HG03457 (cell line): ENCODE results near the gene CLEC20A.

Experiments
- ATAC-seq: cut with Tn5 transposase; IDR thresholded peaks from one replicate; pipeline ENCODE4 v1.9.1; 2021; ENCODE audit warnings: moderate number of reproducible peaks; ENCODE audit not compliant: unreplicated experiment

The CLEC20A gene

DNA sequence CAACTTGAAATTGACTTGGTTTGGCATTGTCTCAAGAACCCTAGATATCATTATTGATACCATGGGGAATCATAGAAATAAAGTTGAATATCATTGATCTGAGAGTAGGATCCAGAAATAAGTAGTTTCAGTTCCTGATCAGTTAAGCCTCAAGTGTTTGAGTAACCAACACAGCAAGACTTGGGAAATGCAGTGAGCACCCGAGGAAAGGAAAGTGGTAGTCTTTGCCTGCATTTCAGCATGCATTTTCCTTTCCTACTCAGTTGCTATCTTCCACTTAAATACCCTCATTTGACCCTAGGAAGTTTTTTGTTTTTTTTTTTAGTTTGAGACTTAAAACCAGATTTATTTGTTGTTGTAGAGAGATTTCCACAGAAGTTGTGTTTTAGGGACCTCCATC is 18.9 kb downstream of the CLEC20A start:
- ATAC-seq: no peak

DNA sequence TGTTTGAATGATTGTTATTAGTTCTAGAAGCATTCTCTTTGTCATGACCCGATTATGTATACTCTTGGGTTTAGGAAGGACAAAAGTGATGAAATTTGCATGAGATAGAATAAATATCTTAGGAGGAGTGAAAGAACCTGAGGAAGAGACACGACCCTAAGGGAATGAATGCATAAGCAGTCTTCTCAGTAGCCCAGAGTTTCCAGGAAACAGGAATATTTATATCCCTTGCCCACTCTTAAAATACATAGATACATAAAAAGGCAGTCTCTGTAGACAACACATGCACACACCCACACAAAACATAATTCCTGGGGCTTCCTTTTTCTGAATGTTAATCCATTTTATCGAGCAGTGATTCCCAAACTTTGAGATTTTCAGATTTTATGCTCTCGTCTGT is 19.4 kb downstream of the CLEC20A start:
- no peak for ATAC-seq

DNA sequence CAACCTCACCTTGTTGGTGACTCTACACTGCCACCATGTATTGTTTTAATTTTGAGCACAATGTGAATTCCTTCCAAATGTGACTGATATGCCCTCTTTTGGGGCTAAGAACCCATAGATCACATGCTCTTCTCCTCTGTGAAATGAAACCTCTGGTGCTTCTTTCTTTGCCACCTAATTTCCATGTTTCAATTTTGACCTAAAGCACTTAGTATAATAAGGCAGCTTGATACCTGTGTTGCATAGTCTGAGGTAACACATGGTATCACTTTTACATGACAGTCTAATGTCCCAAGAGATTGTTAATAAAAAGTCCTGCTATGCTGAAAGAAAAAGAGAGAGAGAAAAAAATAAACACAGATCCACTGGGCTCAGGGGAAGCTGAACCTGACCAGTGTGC is 24.2 kb downstream of the CLEC20A start:
- no peak for ATAC-seq

DNA sequence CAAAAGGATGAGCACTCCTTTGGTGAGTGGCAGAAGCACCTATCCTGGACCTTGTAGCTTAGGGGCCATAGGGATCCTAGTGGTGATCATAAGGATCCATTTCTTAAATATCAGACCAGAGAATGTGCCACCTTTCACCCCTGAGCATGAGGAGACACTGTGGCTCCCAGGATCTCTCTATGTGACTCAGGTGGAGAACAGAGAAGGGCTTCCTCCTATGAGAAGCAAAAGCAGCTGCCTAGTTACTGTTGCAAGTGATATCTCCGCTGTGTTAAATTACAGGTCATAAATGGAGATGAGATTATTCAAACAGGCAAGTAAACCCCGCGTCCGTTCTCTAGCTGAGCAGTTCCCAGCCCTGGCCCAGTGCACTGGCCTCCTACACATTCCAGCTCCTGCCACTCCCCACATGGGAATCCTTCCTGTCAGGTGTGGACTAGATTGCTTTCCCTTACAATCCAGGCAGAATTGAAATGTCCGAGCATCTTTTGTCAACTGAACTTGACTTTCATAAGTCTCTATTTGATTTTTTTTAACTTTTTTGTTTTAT is 26.3 kb downstream of the CLEC20A start:
- ATAC-seq: no peak

DNA sequence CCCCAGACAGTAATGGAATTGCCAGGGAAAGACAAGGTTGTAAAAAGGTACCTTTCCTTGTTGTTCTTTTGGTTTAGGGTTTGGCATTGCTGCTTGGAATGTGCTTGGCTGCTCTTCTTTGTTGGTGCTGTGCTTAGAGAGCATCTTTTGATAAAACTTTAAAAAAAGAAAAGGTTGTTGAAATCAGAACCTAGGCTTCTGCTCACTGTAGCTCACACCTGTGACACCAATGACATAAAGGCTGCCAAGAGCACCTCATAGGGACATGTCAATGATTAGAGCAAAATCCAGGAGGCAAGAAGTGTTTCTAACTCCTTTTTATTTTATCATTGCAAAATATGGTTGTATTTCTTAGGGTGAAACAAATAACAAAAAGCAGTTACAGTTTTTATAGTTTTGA is 28.9 kb downstream of the CLEC20A start:
- ATAC-seq: no peak

DNA sequence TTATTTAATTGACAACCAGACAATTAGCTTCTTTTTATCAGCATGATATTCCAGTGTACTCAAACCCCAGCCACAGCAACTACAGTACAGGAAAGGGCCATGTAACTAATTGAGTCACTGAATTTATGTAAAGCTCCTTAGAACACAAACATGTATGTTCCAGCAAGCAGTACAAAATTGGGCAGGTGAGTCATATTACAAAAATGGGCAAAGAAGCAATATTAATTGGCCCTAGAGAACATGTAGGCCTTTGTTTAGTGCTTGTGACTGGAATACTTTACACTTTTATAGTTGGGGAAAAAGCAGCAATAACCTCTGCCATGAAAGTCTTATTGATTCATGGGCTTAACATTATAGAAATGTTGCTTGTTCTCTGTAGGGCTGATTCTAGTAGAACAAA is 31.8 kb downstream of the CLEC20A start:
- ATAC-seq: no peak

DNA sequence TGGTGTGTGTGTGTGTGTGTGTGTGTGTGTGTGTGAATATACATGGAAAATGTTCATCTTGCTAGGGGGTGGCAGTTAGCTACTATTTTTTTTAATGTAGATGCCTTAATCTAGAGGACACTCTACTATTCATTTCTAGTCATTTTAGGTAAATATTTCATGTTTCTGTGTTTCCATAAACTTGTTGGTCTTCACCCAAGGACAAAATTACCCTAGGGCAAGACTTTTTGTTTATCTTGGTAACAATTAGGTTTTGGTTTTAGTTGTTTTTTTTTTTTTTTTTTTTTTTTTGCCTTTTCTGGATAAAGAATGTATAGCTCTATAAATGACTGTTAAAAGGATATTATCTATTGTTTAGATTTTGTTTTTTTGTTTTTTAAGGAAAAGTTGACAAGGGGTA is 32.2 kb downstream of the CLEC20A start:
- no peak for ATAC-seq

DNA sequence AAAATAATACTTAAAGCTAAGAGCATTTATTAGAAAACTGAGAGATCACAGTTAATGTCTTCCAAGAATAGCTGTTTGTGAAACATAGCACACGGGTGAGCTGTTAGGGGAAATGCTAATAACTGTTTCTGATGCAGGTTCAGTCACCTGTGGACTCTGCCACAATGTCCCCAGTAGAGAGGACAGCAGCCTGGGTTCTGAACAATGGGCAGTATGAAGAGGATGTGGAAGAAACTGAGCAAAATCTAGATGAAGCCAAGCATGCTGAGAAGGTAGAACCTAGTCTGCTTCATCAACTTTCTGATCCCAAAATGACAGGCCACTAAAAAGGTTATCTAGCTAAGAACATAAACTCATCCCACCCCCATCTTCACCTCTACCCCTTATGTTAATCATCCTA is 32.6 kb downstream of the CLEC20A start:
- no peak for ATAC-seq

DNA sequence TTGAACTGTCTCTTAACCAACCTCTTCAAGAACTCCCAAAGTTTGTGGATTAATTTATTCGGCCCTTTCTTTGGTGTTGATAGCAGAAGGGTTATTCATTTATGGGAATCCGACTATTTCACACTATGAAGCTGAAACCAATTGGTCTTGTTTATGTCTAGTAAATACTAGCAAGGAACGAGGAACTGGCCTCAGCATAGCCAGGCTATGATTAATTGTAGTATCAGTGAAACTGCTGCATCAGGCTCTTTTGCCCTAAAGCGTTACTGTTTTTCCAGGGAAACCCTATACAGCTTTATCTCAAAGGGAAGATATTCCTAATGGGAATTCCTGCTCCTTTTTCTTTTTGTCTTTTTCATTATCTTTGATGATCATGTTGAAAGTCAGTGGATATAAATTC is 35.1 kb downstream of the CLEC20A start:
- ATAC-seq: no peak

DNA sequence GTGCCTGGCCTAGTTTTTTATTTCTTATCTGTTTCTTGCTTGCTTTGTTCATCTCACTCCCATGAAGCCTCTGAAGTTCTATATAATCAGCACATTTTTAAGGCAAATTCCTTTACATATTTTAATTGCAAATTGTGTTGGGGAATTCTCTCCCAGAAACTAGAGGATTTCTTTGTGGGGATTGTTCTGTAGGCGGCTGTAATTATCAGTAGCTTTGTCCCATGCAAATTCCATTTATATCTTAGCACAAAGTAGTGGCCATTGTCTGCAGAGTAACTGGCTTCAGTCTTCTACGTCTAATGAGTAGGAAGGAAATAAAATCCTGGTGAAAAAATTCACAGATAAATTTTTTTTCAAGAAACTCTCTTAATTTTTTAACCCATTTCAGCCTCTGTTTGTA is 35.7 kb downstream of the CLEC20A start:
- no peak for ATAC-seq

DNA sequence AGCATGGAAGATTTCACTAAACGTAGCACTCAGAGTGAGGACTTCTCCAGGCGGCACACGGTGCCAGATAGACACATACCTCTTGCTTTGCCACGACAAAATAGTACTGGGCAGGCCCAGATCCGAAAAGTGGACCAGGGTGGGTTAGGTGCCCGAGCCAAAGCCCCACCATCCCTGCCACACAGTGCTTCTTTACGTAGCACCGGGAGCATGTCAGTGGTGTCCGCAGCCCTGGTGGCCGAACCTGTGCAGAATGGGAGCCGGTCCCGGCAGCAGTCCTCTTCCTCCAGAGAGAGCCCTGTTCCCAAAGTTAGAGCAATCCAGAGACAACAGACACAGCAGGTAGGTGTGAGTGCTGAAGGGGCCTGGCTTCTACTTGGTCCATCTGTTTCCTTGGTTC is 38.6 kb downstream of the CLEC20A start:
- no peak for ATAC-seq

DNA sequence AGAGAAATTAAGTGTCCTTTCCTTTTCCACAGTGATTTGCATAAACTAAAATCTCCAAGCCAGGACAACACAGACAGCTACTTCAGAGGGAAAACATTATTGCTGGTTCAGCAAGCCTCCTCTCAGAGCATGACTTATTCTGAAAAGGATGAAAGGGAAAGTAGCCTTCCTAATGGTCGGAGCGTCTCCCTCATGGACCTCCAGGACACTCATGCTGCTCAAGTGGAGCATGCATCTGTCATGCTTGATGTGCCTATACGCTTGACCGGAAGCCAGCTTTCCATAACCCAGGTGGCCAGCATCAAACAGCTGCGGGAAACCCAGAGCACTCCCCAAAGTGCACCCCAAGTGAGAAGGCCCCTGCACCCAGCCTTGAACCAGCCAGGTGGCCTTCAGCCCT is 39.1 kb downstream of the CLEC20A start:
- no peak for ATAC-seq

DNA sequence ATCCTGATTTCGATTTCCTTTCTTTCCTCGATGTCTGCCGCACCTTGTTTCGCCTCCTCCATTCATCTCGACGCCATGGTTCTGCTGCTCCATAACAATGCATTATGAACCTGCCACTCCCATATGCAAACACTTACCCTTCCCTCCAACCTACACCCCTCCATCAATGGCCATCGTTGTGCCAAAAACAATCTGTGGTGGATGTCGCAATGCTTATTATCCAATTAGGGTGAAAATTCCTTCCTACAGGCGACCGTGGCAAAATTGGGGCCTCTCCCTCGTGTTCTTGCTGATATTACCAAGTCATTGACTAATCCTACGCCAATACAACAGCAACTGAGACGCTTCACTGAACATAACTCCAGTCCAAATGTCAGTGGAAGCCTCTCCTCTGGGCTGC is 40.3 kb downstream of the CLEC20A start:
- ATAC-seq: no peak

DNA sequence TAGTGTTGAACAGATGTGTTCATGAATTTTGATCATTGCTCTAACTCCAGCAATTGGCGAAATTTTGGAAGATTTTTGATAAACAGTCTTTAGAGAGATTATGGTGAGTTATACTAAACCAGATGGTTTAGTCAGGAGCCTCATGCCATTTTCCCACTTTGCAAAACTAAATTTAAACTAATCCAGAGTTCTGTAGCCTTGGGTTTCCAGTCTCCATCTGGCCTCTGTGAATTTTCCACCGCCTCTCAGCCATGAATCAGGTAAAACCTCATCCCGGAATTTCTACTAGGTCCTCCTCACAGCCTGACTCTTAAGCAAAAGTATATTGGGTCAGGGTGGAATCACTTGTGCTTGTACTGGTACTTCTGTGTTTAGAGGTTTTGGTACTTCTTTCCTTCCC is 44.8 kb downstream of the CLEC20A start:
- no peak for ATAC-seq

DNA sequence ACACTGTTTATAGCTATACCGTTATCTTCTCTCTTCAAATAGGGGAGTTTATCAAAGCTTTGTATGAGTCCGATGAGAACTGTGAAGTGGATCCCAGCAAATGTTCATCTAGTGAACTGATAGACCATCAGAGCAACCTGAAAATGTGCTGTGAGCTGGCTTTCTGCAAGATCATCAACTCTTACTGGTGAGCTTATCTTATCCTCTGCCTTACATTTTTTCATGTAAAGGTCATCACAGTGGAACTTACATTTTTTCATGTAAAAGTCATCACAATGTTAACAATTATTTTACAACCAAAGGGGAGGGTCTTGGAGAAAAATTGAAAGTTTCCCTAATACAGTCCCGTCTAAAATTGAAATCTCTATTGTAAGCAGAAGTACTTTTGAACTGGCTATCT is 45.2 kb downstream of the CLEC20A start:
- ATAC-seq: no peak

DNA sequence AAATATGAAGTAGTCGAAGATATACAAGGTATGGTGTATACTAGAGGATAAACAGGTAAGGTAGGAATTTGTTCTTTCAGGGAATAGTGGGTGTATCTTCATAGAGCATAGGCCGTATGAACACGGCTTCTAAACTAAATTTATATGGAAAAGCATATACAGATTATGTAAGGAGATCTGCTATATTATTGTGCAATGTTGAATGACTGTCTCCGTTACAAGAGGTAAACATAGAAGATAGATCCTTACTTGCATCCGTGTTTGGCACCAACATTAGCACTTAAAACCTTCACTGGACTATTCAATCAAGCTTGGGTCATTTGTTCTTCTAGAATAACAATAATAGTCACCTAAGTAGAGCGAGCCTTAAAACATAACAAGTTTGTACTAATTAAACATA is 45.9 kb downstream of the CLEC20A start:
- no peak for ATAC-seq

DNA sequence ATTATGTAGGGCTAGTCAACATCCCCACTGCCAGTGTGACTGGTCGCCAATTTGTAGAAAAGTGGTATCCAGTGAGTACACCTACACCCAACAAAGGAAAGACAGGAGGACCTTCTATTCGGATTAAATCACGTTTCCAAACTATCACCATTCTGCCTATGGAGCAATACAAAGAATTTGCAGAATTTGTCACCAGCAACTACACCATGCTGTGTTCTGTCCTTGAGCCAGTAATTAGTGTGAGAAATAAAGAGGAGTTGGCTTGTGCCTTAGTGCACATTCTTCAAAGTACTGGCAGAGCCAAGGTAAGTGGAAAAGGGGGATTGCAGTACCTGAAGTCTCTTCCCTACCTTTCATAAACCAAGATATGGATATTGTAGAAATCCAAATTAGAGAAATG is 53.8 kb downstream of the CLEC20A start:
- no peak for ATAC-seq

DNA sequence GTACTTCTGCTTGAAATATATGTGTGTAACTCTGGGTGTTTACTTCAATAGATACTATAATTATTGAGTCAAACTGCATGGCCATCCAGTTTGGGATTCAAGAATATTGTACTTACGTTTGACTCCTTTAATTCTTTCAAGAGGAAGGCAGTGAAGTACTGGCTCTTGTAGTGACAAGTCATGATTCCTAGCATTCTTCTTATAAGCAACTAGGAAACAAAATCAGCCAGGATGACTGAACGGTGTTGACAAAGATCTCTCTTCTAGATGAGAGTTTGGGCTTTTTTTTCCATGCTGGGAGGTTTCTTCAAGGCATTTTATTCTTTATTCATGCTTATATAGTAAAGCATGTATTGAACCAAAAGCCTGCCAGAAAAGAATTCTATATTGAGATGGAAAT is 58.3 kb downstream of the CLEC20A start:
- no peak for ATAC-seq

DNA sequence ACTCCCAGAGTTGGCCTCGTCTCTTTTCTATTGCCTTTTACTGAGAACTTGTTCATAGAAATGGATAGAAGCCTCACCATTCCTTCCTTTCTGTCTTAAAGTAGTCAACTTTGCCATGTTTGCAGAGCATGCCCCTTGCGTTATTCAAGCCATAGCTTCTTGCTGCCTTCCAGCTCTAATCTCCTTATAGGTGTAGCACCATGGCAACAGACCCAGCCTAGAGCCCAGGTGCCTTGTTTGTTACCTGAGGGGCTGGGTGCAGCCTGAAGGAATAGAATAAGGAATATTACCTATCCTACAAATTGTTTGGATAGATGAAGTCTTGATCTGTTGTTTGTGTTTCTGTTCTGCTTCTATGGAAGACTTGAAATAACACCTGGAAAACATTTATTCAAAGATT is 59.9 kb downstream of the CLEC20A start:
- ATAC-seq: no peak

DNA sequence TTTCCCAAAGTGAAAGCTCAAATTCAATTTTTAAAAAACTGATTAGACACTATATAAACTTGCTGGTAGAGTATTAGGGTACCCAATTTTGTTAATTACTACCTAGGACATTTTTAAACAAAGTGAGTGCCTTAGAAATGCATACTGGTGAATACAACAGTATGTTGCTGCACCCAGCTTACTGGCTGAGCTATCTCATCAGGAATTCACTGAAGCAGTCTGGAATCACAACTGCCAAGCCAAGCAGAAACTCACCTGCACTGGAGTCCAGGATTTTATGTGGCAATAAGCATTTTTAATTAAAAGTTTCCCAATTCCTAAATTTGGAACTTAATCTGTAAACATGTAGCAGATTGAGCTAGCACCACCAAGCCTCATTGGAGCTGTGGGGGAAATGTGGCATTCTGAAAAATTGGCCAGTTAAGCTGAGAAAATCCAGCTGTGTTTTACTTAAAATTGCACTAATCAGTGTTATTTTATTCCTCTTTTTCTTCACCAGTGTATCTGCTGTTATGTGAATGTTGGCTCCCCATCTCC is 61.8 kb downstream of the CLEC20A start:
- ATAC-seq: no peak

DNA sequence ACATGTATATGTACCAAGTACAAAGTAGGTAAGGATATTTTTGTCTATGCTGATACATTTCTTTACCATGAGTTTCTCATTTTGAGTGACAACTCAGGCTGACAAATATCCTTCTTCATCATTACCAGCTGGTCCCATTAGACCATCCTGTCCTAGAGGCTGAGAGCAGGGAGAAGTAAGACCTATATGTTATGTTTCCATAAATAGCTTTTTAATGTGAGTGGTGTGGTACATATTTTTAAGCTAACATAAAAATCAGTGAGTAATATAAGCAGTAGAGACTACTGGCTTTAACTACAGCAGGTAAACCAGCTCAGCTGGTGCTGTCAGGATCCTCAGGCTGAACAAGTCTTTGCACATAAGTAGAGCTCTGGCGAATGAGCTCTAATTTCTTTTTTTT is 62.4 kb downstream of the CLEC20A start:
- no peak for ATAC-seq
